GM23338 (cell line): ENCODE measurements around the gene PKP2. TPM values are rescaled to one million over a fixed set of nuclear protein-coding genes. Genes with fewer than 3 reads are reported as not detected.

Experiments
- ATAC-seq: fragments of 200-7000 bp; cut with Tn5 transposase; 3 replicates; pipeline ENCODE4 v1.9.1; 2020
- DNase-seq: peaks from one replicate; pipeline ENCODE4 v3.0.0-alpha.2; 2015; ENCODE audit warnings: low spot score
- H2AFZ ChIP-seq: fragments of 200-600 bp; sonication (generic); 2 replicates; pipeline ENCODE4 v1.8.0; 2016; ENCODE audit warnings: antibody characterized with exemption, mild to moderate bottlenecking, moderate library complexity
- H3F3A ChIP-seq: fragments of 200-600 bp; sonication (generic); replicated peaks from 2 replicates; pipeline ENCODE4 v1.8.0; 2017; ENCODE audit warnings: antibody characterized with exemption, mixed run types, low read depth
- H3K27ac ChIP-seq: fragments of 200-600 bp; sonication (generic); 2 replicates; pipeline ENCODE4 v1.6.1; 2016; ENCODE audit warnings: low read depth
- H3K27me3 ChIP-seq: fragments of 200-600 bp; sonication (generic); 2 replicates; pipeline ENCODE4 v1.8.0; 2016; ENCODE audit warnings: mild to moderate bottlenecking, mixed run types, moderate library complexity; ENCODE audit not compliant: insufficient read depth
- H3K36me3 ChIP-seq: fragments of 200-600 bp; sonication (generic); 2 replicates; pipeline ENCODE4 v1.8.0; 2016; ENCODE audit warnings: mild to moderate bottlenecking; ENCODE audit not compliant: insufficient read depth
- H3K4me1 ChIP-seq: fragments of 200-600 bp; sonication (generic); 2 replicates; pipeline ENCODE4 v1.8.0; 2016; ENCODE audit warnings: mild to moderate bottlenecking, moderate library complexity; ENCODE audit not compliant: insufficient read depth
- H3K4me2 ChIP-seq: fragments of 200-600 bp; sonication (generic); 2 replicates; pipeline ENCODE4 v1.7.1; 2017; ENCODE audit warnings: mixed run types
- H3K4me3 ChIP-seq: fragments of 200-600 bp; sonication (generic); 2 replicates; pipeline ENCODE4 v1.6.1; 2016; ENCODE audit warnings: mixed run types
- H3K79me2 ChIP-seq: fragments of 200-600 bp; sonication (generic); replicated peaks from 2 replicates; pipeline ENCODE4 v1.8.0; 2017; ENCODE audit warnings: mild to moderate bottlenecking; ENCODE audit not compliant: insufficient read depth
- H3K9me2 ChIP-seq: fragments of 200-600 bp; sonication (generic); 2 replicates; pipeline ENCODE4 v1.8.0; 2017; ENCODE audit not compliant: insufficient read depth
- H4K20me1 ChIP-seq: fragments of 200-600 bp; sonication (generic); replicated peaks from 2 replicates; pipeline ENCODE4 v1.8.0; 2017; ENCODE audit warnings: mild to moderate bottlenecking; ENCODE audit not compliant: insufficient read depth
- H3K27ac Mint-ChIP-seq: 2 replicates; pipeline ENCODE4 v1.8.0; 2020; ENCODE audit warnings: inconsistent platforms, mild to moderate bottlenecking, moderate library complexity, mixed read lengths
- H3K27me3 Mint-ChIP-seq: 3 replicates; pipeline ENCODE4 v1.8.0; 2022; ENCODE audit warnings: low read depth, mild to moderate bottlenecking, moderate library complexity, mixed read lengths, inconsistent platforms; ENCODE audit not compliant: insufficient read depth, poor library complexity
- H3K36me3 Mint-ChIP-seq: 3 replicates; pipeline ENCODE4 v1.8.0; 2021; ENCODE audit warnings: low read depth, mild to moderate bottlenecking, inconsistent platforms, moderate library complexity, mixed read lengths
- H3K4me1 Mint-ChIP-seq: 3 replicates; pipeline ENCODE4 v1.8.0; 2020; ENCODE audit warnings: mild to moderate bottlenecking, inconsistent platforms, mixed read lengths
- H3K4me3 Mint-ChIP-seq: 3 replicates; pipeline ENCODE4 v1.8.0; 2021; ENCODE audit warnings: moderate library complexity, mild to moderate bottlenecking, inconsistent platforms, mixed read lengths
- H3K9me3 Mint-ChIP-seq: 3 replicates; pipeline ENCODE4 v1.8.0; 2020; ENCODE audit warnings: moderate library complexity, mild to moderate bottlenecking, inconsistent platforms, mixed read lengths
- CREB1 ChIP-seq: fragments of 250-450 bp; sonication (Bioruptor Pico); IDR thresholded peaks from 2 replicates; pipeline ENCODE4 v1.5.0; 2020; ENCODE audit warnings: low read depth, mild to moderate bottlenecking, moderate library complexity
- ETS1 ChIP-seq: IDR thresholded peaks from 2 replicates; pipeline ENCODE4 v1.6.1; 2016; ENCODE audit warnings: antibody characterized with exemption
- POLR2AphosphoS5 ChIP-seq: IDR thresholded peaks from 2 replicates; pipeline ENCODE4 v1.6.1; 2016; ENCODE audit warnings: antibody characterized with exemption, low read depth
- REST ChIP-seq: IDR thresholded peaks from one replicate; pipeline ENCODE4 v1.6.1; 2018; ENCODE audit warnings: antibody characterized with exemption; ENCODE audit not compliant: unreplicated experiment
- STAT1 ChIP-seq: IDR thresholded peaks from one replicate; pipeline ENCODE4 v1.6.1; 2016; ENCODE audit warnings: antibody characterized with exemption; ENCODE audit not compliant: unreplicated experiment
- ZNF331 ChIP-seq: fragments of 250-450 bp; sonication (Bioruptor Pico); IDR thresholded peaks from 2 replicates; pipeline ENCODE4 v1.5.0; 2020; ENCODE audit warnings: low read depth, mild to moderate bottlenecking, moderate library complexity
- ZNF462 ChIP-seq: fragments of 250-450 bp; sonication (Bioruptor Pico); IDR thresholded peaks from 2 replicates; pipeline ENCODE4 v1.5.0; 2020; ENCODE audit warnings: mild to moderate bottlenecking, moderate library complexity
- polyA plus RNA-seq: library from polyadenylated mRNA; unstranded; fragments of >200 nt; fragmentation: Nextera tagmentation; extraction: Ambion mirVana; gene quantifications from 2 replicates; pipeline ENCODE4 v1.2.1, GENCODE V29; 2016
- total RNA-seq: library from RNA; depleted of rRNA; stranded (reverse); fragments of >200 nt; shearing (Covaris generic); gene quantifications from 2 replicates; pipeline ENCODE4 v1.2.3, GENCODE V29; 2014

The PKP2 gene
- total and polyA plus RNA-seq, 2 experiments from 2014 or later: 24.6 to 47.6 TPM

GRCh38 chr12:32804301-32804700 lies 92.3 kb downstream of the PKP2 start:
- peaks cover 5% of the 10 kb centered on the region; the same call in 1 of the 2 replicates for H3K9me2 ChIP-seq
- DNase-seq: no peak

GRCh38 chr12:32801269-32801980 lies 95.2 kb downstream of the PKP2 start:
- Histone ChIP-seq H3F3A (no peaks in the 10 kb centered on the region), H3K4me2 (no peak overlapping the region), H3K4me3 (no peak overlapping the region), H3K27me3 (no peaks in the 10 kb centered on the region), H2AFZ (no peak overlapping the region), H3K4me1 (no peaks in the 10 kb centered on the region), H3K36me3 (0 out of 2 replicates have a peak, but pooled peaks cover 10% of the 10 kb centered on the region), H3K9me2 (no peaks in the 10 kb centered on the region), H3K27ac (no peak overlapping the region), H4K20me1 (no peaks in the 10 kb centered on the region), H3K79me2 (no peaks in the 10 kb centered on the region)
- no peaks in the 10 kb centered on the region for H3K4me1 Mint-ChIP-seq
- H3K27ac Mint-ChIP-seq: no peak overlapping the region
- H3K4me3 Mint-ChIP-seq: no peak overlapping the region
- DNase-seq: no peak
- peaks cover 4% of the 10 kb centered on the region for H3K27me3 Mint-ChIP-seq
- no peak for ATAC-seq
- H3K9me3 Mint-ChIP-seq: peaks cover 3% of the 10 kb centered on the region; the same call in 2 of the 3 replicates
- peaks cover 16% of the 10 kb centered on the region; the same call in 2 of the 3 replicates for H3K36me3 Mint-ChIP-seq
- TF ChIP-seq POLR2AphosphoS5: no peak
- no peak for TF ChIP-seq ETS1
- no peak for TF ChIP-seq ZNF462 (CRISPR knock-in tag)
- TF ChIP-seq REST: no peak
- TF ChIP-seq STAT1: no peak

More at GRCh38 chr12:32804301-32804700, 92.3 kb downstream of the PKP2 start:
- Histone ChIP-seq H3K79me2 (no peaks in the 10 kb centered on the region), H3K27me3 (no peaks in the 10 kb centered on the region), H3K4me1 (no peaks in the 10 kb centered on the region), H3K4me3 (no peak overlapping the region), H2AFZ (no peak overlapping the region), H3K4me2 (no peak overlapping the region), H3F3A (no peaks in the 10 kb centered on the region), H3K27ac (no peak overlapping the region), H3K36me3 (0 out of 2 replicates have a peak, but pooled peaks cover 7% of the 10 kb centered on the region), H4K20me1 (no peaks in the 10 kb centered on the region)
- no peak for TF ChIP-seq ZNF331
- no peak for TF ChIP-seq STAT1
- no peak for TF ChIP-seq CREB1 (CRISPR knock-in tag)
- no peak for TF ChIP-seq POLR2AphosphoS5
- no peak for TF ChIP-seq ETS1
- Mint-ChIP-seq H3K36me3 (peaks cover 24% of the 10 kb centered on the region), H3K4me3 (no peak overlapping the region), H3K27me3 (peaks cover 5% of the 10 kb centered on the region), H3K4me1 (no peaks in the 10 kb centered on the region), H3K27ac (no peak overlapping the region), H3K9me3 (peaks cover 22% of the 10 kb centered on the region; the same call in 2 of the 3 replicates)
- ATAC-seq: no peak
